ENCODE data around the gene ITPRIPL2.

Gene ITPRIPL2

GRCh38 chr16:19113577-19114358, at the start of gene ITPRIPL2:
TSS of gene ITPRIPL2 (plus strand) at chr16:19113964. CDS start at chr16:19114462, 498 bp downstream.
- no peak within 1 kb of the TSS for H3K9ac ChIP-seq (ENCODE audit: low read length)
- no peak within 1 kb of the TSS for H3K4me2 ChIP-seq (ENCODE audit: low read length)
- H3K9me3 ChIP-seq (ENCODE audit: insufficient read depth, low read length): no peaks in the 10 kb centered on the region
- no peaks in the 10 kb centered on the region for H3K36me3 ChIP-seq (replicated peaks; ENCODE audit: low read depth, low read length)
- no peaks in the 10 kb centered on the region for H3K79me2 ChIP-seq (ENCODE audit: low read length)
- H3K4me1 ChIP-seq (ENCODE audit: low read length): peaks cover 8% of the 10 kb centered on the region; the same call in 1 of the 2 replicates
- no peaks in the 10 kb centered on the region for H4K20me1 ChIP-seq (ENCODE audit: insufficient read depth, low read length)
- no peak within 1 kb of the TSS for H3K27ac ChIP-seq (ENCODE audit: low read length)
- H3K4me3 ChIP-seq (ENCODE audit: low read length): no peak within 1 kb of the TSS
- H2AFZ ChIP-seq (ENCODE audit: low read depth, low read length): no peak within 1 kb of the TSS
- TF ChIP-seq CTCF (IDR thresholded peaks at IDR 0.05; ENCODE audit: low read depth, low read length): no peak
- no peak for TF ChIP-seq EZH2phosphoT487 (IDR thresholded peaks at IDR 0.05; ENCODE audit: low read depth)
- H3K27me3 ChIP-seq (ENCODE audit: low read depth, low read length): no peaks in the 10 kb centered on the region

GRCh38 chr16:19066988-19067348, 46.8 kb upstream of the ITPRIPL2 start:
- Histone ChIP-seq H3K4me2 (ENCODE audit: low read length) (peak overlapping the region; percentile 62), H3K79me2 (ENCODE audit: low read length) (peaks cover 7% of the 10 kb centered on the region; the same call in 1 of the 2 replicates), H2AFZ (ENCODE audit: low read depth, low read length) (peak overlapping the region; percentile 88), H3K9me3 (ENCODE audit: insufficient read depth, low read length) (no peaks in the 10 kb centered on the region), H3K27ac (ENCODE audit: low read length) (no peak overlapping the region), H3K9ac (ENCODE audit: low read length) (no peak overlapping the region), H3K36me3 (replicated peaks; ENCODE audit: low read depth, low read length) (no peaks in the 10 kb centered on the region), H4K20me1 (ENCODE audit: insufficient read depth, low read length) (no peaks in the 10 kb centered on the region), H3K27me3 (ENCODE audit: low read depth, low read length) (no peaks in the 10 kb centered on the region), H3K4me1 (ENCODE audit: low read length) (peaks cover 6% of the 10 kb centered on the region), H3K4me3 (ENCODE audit: low read length) (peak overlapping the region; percentile 88)
- TF ChIP-seq CTCF (IDR thresholded peaks at IDR 0.05; ENCODE audit: low read depth, low read length) (no peak), EZH2phosphoT487 (IDR thresholded peaks at IDR 0.05; ENCODE audit: low read depth) (no peak)

- Histone ChIP-seq H3K9ac (ENCODE audit: low read length) (peak within 1 kb of the TSS; percentile 90), H3K4me1 (ENCODE audit: low read length) (peaks cover 6% of the 10 kb centered on the region), H3K27me3 (ENCODE audit: low read depth, low read length) (no peaks in the 10 kb centered on the region), H4K20me1 (ENCODE audit: insufficient read depth, low read length) (no peaks in the 10 kb centered on the region), H3K4me2 (ENCODE audit: low read length) (peak within 1 kb of the TSS; percentile 71), H2AFZ (ENCODE audit: low read depth, low read length) (peak within 1 kb of the TSS; percentile 94), H3K36me3 (replicated peaks; ENCODE audit: low read depth, low read length) (no peaks in the 10 kb centered on the region), H3K27ac (ENCODE audit: low read length) (peak within 1 kb of the TSS; percentile 88), H3K9me3 (ENCODE audit: insufficient read depth, low read length) (no peaks in the 10 kb centered on the region), H3K4me3 (ENCODE audit: low read length) (peak within 1 kb of the TSS; percentile 88), H3K79me2 (ENCODE audit: low read length) (peaks cover 7% of the 10 kb centered on the region; the same call in 1 of the 2 replicates)
- TF ChIP-seq EZH2phosphoT487 (IDR thresholded peaks at IDR 0.05; ENCODE audit: low read depth) (no peak), CTCF (IDR thresholded peaks at IDR 0.05; ENCODE audit: low read depth, low read length) (no peak)
Measured at GRCh38 chr16:19067349-19068236, 46.2 kb upstream of the ITPRIPL2 start, which contains the start of gene COQ7. TSS of gene COQ7 (plus strand) at chr16:19067614. CDS start at chr16:19067665, 51 bp downstream.
